AG04450 (cell line): ENCODE data around the gene EFCAB14. TPM values are rescaled to one million over a fixed set of nuclear protein-coding genes. Genes with fewer than 3 reads are reported as not detected.

Source experiments
- CTCF ChIA-PET: fragments of 300-600, 350-600 bp; formaldehyde crosslinking; extraction: SDS; loops from one replicate; lab custom pipeline; 2022; ENCODE audit warnings: antibody characterized with exemption, inconsistent platforms; lab: Charles Lee
- POLR2A ChIA-PET: fragments of 350-600 bp; formaldehyde crosslinking; extraction: SDS; loops from one replicate; lab custom pipeline; 2021; ENCODE audit warnings: antibody characterized with exemption, inconsistent platforms; lab: Yijun Ruan, JAX
- DNase-seq: peaks from one replicate; pipeline ENCODE4 v3.0.0-alpha.2; 2011; ENCODE audit warnings: low read depth, low spot score
- H3K27ac ChIP-seq: one replicate; pipeline ENCODE4 v1.5.1; 2012; ENCODE audit warnings: low read depth, low read length, control low read depth
- H3K27me3 ChIP-seq: one replicate; pipeline ENCODE4 v1.6.0; 2012; ENCODE audit warnings: low read length; ENCODE audit not compliant: control insufficient read depth, insufficient read depth
- H3K4me3 ChIP-seq: 2 replicates; pipeline ENCODE4 v1.5.1; 2011; ENCODE audit warnings: mild to moderate bottlenecking, low read depth, low read length, control low read depth
- H3K9me3 ChIP-seq: 2 replicates; pipeline ENCODE4 v1.5.1; 2012; ENCODE audit warnings: low read length; ENCODE audit not compliant: control insufficient read depth, insufficient read depth
- polyA plus RNA-seq: library from polyadenylated mRNA; depleted of rRNA; stranded (reverse); fragments of >200 nt; gene quantifications from 2 replicates; pipeline ENCODE4 v1.2.3, GENCODE V29; 2011
- TF ChIP-seq, protein P1 (sequence below): IDR thresholded peaks from 2 replicates; pipeline ENCODE4 v1.5.1; 2011; ENCODE audit warnings: low read depth, low read length, control low read depth, inconsistent platforms

Gene EFCAB14
- polyA plus RNA-seq, 1 experiment = 69.9 TPM

DNA sequence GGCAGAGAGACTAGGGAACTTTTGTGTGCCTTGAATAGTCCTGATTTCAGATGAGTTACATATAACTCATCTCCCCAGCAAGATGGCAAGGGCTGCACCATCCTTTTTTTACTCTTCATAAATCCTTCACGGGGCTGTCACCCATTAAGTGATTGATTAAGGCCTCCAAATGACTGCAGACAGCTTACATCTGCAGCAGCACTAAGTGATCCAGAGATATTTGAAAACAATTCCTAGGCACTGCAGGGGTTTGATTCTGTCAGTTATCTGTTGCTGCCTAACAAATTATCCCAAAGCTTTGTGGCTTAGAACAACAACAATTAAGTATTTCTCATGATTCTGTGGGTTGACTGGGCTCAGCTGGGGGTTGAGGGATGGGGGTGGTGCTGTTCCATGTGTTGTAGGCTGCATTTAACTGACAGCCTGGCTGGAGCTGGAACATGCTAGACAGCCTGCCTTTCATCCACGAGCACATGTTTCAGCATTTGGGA, 27.9 kb downstream of the EFCAB14 start:
- ChIA-PET CTCF (interaction anchor here (1.0 kb wide), 1 partner anchor 14 kb away, joined by 3 read pairs; no protein-coding TSS in a partner anchor), POLR2A (no interaction called here)
- Histone ChIP-seq H3K9me3 (no peaks in the 10 kb centered on the region), H3K4me3 (no peak overlapping the region), H3K27ac (no peak overlapping the region), H3K27me3 (no peaks in the 10 kb centered on the region)
- no peak for DNase-seq
- TF ChIP-seq, protein P1, sequence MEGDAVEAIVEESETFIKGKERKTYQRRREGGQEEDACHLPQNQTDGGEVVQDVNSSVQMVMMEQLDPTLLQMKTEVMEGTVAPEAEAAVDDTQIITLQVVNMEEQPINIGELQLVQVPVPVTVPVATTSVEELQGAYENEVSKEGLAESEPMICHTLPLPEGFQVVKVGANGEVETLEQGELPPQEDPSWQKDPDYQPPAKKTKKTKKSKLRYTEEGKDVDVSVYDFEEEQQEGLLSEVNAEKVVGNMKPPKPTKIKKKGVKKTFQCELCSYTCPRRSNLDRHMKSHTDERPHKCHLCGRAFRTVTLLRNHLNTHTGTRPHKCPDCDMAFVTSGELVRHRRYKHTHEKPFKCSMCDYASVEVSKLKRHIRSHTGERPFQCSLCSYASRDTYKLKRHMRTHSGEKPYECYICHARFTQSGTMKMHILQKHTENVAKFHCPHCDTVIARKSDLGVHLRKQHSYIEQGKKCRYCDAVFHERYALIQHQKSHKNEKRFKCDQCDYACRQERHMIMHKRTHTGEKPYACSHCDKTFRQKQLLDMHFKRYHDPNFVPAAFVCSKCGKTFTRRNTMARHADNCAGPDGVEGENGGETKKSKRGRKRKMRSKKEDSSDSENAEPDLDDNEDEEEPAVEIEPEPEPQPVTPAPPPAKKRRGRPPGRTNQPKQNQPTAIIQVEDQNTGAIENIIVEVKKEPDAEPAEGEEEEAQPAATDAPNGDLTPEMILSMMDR = no peak

DNA sequence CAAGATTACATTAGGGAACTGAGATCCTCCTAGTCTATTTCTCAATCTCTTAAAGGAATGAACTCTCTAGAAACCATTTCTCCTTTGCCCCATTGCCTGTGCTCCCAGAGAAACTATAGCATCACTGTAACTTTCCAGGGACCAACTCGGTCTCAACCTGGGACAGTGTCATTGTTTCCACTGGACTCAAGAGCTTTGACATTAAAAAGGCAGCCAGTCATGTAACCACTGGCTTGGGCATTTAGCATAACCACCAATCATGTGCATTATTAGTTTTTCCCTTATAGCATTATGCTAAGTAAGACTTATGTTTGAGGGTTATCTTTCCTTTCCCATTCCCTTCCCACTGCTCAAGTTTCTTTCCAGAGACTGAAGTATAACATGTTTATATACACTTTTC, 29.0 kb downstream of the EFCAB14 start:
- H3K9me3 ChIP-seq = no peaks in the 10 kb centered on the region
- DNase-seq = no peak
- POLR2A ChIA-PET = no interaction called here
- no peaks in the 10 kb centered on the region for H3K27me3 ChIP-seq
- no peak overlapping the region for H3K4me3 ChIP-seq
- CTCF ChIA-PET = no interaction called here
- TF ChIP-seq, protein P1 = no peak
- H3K27ac ChIP-seq = no peak overlapping the region

DNA sequence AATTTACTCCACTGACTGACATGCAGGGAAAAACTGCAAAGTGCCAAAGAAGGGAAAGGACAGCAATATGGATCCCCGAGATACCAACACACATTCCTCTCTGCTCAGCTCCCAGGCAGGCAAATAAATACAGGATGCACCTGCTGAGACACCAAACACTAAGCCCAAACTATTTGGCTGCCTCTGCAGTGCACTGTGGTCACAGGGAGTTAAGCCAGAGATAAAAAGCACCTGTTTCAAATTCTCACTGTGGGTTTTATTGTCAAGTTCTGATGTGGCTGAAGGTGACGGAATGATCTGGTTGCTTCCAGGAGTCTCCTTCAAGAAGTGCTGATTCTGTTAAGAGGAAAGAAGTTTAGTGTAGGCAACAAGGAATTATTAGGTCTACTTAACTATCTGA, 29.6 kb downstream of the EFCAB14 start:
- Histone ChIP-seq H3K9me3 (no peaks in the 10 kb centered on the region), H3K27me3 (no peaks in the 10 kb centered on the region), H3K4me3 (no peak overlapping the region), H3K27ac (no peak overlapping the region)
- POLR2A ChIA-PET = no interaction called here
- TF ChIP-seq, protein P1 = no peak
- DNase-seq = no peak
- CTCF ChIA-PET = no interaction called here

DNA sequence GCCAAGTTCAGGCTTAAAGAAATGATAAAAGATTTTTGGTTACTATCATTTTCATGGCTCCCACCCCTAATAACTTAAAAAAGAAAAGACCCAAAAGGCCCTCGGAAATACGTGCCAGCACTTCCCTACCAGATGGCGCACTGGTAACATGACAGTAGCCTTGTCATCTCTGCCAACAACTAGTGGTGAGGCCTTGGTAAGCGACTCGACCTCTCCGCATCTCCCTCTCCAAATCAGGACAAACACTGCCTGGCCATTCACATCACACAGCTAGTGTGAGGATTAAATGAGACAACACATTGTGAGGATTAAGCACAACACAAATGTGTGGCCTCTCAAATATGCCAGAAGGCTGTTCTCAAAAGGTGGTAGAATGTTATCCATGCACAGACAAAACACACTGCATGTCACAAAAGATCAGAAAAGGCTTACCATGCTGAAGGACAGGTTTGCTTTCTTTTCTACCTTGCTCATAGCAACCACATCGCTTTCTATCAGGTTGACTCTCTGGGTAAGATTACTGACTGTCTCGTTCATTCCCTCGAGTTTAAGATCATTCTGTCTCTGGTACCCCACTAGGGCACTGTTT, 30.9 kb downstream of the EFCAB14 start:
- no peak overlapping the region for H3K27ac ChIP-seq
- no peaks in the 10 kb centered on the region for H3K27me3 ChIP-seq
- no peaks in the 10 kb centered on the region for H3K9me3 ChIP-seq
- CTCF ChIA-PET = no interaction called here
- POLR2A ChIA-PET = no interaction called here
- H3K4me3 ChIP-seq = no peak overlapping the region
- no peak for DNase-seq
- TF ChIP-seq, protein P1 = no peak

DNA sequence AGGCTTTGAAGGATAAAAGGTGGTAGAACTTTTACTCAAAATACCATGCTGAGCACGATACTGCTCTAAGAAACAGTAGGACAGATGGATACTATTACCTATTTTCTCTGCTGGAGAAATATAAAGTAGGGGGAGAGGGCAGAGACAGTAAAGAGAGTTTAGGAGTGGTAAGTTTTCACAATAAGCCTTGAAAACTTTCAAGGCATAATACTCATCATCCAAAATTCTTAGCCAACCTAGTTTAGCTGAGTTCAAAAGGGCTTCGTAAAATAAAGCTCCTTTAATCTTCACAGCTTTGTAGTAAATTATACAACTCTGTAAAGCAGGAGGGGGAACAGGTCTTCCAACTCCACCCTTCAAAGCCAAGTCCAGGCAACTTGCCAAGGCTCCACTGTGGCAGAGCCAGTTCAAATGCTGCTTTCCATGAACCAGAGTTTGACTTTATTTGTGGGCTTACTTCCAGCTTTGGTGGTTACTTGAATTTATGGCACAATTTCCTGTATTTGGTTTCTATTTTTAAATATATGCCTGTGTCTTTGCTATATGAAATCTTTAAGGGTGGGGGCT, 31.7 kb downstream of the EFCAB14 start:
- TF ChIP-seq, protein P1 = no peak
- POLR2A ChIA-PET = interaction anchor here (0.8 kb wide), 1 partner anchor 12 kb away, joined by 3 read pairs; no protein-coding TSS in a partner anchor
- CTCF ChIA-PET = interaction anchor here (2.0 kb wide), 1 partner anchor 38 kb away, joined by 6 read pairs; no protein-coding TSS in a partner anchor
- Histone ChIP-seq H3K9me3 (no peaks in the 10 kb centered on the region), H3K4me3 (no peak overlapping the region), H3K27ac (no peak overlapping the region), H3K27me3 (no peaks in the 10 kb centered on the region)
- no peak for DNase-seq
